ENCODE data around the gene SLC10A6.

SLC10A6 gene

DNA sequence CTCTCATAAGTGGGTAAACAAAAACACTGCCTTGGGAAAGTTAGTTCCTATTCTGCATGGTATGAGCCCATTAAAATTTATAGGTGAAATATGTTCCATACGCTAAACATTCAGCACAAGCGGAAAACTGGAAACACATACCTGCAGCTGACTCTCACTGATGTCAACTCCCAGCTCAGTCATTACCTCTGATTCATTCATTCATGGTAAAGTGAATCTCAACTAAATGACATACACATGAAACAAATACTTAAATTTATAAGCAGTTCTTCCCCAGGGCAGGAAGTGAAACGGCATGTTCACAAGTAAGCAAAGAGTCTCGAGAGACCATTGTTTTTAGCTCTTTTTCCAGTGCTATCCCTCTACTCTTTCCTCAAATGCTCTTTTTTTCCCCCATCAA lies 1.6 kb downstream of the SLC10A6 start:
- no peak for DNase-seq

DNA sequence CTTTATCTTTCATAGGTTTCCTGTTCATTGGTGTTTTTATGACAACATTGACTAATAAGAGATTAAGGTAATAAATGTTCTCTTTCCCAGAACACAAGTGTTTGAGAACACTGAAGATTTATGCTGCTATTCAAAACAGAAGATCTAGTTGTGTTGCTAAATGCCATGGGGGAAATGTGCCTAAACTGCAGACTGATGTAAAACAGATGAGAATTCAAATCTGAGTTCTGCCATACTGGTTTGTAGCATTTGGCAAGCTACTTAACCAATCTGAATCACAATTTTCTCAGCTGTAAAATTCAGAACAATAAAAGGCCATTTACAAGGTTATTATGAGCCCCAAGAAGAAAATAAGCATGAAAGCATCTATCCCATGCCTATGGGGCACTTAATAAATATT lies 2.3 kb downstream of the SLC10A6 start:
- DNase-seq: no peak

DNA sequence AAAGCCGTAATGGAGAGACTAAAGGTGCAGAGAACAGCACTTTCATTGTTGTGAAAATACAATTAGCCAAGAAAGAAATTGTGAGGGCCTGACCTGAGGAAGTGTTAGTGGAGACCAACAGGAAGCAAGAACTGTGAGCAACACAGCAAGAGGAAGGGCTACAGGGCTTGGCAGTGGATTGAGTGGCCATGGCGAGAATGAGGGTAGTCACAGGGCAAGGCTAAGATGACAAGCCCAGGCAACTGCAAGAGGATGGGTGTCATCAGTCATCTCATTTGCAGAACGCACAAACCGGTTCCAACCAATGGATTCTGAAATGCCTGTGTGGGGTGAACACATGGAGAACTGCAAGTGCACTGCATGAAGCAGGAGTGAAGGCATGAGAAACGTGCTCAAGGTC lies 3.6 kb downstream of the SLC10A6 start:
- no peak for DNase-seq

DNA sequence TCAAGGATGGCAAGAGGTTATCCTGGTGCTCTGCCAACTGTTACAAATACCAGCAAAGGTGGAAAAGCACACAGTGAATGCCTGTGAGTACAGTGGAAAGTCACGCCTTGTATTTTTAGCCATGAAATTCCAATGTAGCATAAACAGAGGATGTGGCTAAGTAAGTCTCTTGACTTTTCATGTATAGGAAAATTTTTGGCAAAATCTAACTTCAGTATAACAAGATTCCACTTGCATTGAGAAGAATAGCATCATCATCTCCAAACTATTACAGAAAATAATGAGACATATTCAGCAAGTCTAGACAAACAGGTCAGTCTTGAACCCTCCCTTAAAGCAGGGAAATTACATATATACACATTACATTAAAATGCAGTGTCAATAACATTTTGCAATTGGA lies 7.9 kb downstream of the SLC10A6 start:
- no peak for DNase-seq

DNA sequence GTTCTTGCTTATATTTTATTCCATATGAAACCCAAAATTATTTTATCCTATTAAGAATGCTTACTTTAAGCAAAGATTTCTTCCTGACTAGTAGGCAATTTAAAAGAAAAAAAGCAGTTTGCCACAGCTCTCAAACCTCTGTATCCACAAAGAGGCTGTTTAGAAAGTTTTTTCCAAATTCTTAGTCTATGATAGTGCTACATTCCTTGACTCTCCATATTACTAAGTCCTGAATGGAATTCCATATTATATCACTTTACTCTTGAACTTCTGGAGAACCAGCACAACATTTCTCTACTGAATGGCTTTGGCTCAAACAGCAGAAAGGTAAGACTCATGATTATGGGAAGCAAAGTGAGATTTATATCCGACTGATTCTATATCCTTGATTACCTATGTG lies 8.3 kb downstream of the SLC10A6 start:
- no peak for DNase-seq

DNA sequence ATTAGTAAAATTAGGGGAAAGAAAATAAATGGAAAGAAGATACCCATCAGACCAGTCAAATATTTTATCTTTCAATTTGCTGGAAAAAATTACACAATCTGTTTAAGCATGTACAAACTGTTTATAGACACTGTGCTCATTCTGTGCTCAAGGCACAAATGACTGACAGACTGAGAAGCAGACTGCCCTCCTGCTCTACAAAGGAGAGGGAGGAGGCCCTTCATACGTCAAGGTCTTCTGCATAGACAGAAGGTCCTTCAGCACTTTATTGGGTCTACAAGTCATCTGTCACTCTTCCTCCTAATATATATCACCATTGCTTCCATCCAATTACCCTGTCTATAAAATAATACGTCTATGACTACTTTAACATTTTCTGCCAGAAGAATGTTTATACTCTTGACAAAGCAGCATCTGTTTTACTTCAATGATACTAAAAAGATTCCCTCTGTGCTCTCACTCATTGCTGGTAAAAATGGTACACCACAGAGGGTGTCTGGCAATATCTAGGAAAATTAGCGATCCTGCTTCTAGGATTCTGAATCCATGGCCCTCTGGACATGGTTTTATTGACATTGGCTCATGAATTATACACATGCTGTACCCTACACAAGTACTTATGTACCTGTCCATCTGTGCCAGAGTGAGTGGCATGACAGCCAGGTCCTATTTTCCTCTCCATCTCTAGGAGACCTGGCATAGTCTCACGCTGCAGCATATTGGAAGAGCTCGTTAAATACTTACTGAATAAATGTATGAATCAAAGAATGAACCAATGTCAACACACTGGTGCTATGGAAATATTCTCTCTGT lies 11.3 kb downstream of the SLC10A6 start:
- no peak for DNase-seq

DNA sequence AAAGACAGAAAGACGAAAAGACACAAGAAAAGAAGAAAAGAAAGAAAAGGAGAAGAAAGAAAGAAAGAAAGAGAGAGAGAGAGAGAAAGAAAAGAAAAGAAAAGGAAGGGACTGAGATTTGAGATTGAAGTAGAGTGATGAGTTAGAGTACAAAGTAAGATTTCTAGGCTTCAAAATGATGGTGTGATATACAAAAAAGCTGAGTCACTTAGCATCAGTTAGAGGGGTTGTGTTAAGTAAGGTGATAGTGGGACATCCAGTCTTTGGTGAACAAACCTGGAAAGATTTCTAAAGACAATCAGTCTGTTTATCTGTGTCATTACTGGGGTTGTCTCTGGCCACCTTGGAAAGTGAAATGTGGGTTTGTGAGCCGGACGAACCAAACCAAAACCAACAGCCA lies 13.5 kb downstream of the SLC10A6 start:
- no peak for DNase-seq

DNA sequence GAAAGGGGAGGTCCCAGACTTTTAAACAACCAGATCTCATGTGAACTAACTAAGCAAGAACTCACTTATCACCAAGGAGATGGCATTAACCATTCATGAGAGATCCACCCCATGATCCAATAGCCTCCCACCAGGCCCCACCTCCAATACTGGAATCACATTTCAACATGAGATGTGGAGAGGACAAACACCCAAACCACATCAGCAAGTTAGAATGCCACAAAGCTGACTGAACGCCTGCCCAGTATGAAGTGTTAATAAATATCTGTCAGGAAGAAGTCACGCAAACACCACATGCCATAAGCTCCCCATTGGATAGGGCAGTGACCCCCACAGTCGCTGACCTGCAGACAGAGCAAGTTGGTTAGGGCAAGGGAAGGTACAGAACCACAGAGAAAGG lies 14.3 kb downstream of the SLC10A6 start:
- DNase-seq: no peak

DNA sequence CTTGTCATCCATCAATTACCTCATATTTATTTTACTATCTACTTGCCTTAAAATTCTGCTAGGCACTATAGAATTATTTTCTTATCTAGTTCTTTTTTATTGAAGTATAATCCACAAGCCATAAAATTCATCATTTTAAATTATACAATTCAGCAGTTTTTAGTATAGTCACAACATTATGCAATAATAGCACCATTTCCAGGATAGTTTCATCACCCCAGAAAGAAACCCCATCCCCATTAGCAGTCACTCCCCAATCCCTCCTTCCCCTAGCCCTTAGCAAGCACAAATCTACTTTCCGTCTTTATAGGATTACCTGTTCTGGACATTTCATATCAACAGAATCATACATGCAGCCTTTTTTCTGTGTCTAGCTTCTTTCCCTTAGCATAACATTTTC lies 15.6 kb downstream of the SLC10A6 start:
- DNase-seq: no peak

DNA sequence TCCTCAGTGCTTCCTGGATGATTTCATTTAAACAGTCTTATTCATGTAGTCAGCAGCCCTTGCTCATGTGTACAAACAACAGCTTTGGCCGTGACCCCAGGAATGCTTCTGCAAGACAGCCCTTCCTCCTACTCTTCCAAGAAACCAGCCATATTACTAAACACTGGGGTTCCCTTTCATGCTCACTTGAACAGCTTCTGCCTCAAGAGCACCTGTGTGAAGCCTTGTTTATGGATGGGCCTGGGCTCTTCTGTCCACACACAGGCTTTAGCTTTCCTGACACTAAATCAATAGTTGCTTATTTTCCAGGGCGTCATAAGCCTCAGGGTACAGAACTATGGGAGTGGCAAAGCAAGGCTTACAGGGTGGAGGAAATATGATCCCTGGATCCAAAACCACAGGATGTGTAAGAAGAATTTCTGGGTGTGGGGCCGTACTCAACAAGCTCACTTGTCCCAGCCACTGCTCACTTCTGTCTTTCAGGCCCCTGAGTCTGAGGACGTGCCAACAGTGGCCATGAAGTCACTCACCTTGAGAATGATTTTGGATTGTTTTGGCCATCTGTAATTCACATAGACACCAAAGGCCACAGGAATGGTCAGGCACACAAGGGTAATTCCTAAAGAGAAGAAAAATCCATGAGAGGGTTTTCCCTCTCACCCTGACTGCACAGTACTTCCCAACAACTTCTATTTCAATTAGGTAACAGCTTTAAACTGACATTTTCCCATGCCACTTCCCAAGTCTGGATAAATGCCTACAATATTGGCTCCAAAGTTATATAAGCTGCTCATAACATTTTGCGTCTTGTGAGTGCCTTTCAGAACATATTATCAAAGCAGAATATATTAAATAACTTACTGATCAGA lies 17.7 kb downstream of the SLC10A6 start:
- DNase-seq: no peak

DNA sequence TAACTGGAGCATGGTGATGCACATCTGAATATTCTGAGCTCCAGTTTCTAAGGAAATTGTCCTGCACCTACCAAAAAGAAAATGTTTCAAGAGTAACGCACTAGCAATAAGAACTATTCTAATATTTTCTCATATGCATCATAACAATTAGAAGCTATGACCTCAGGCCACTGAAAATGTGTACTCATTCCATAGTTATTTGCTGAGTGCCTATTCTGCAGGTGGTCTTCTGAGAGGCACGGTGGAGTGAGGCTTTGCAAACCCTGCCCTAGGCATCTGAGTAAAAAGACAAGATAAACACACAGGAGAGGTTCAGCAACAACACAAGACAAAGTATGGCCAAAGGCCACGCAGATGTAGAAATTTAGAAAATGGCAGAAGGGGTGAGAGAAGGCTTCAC lies 23.7 kb downstream of the SLC10A6 start:
- DNase-seq: no peak

DNA sequence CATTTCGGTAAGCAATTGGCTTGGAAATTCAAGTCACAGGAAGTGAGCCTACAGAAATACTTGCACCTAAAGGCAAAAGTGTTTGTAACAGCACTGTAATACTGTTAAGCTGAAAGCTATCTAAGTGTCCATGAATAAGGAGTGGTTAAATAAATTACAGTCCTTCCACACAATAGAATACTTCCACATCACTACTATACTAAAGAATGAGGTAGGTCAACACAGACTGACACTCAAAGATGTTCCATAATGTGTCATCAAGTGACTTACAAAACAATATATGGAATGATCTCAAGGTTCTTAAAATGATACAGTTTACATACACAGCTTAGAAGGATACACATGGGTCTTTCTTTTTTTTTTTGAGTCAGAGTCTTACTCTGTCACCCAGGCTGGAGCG lies 27.0 kb downstream of the SLC10A6 start:
- no peak for DNase-seq

DNA sequence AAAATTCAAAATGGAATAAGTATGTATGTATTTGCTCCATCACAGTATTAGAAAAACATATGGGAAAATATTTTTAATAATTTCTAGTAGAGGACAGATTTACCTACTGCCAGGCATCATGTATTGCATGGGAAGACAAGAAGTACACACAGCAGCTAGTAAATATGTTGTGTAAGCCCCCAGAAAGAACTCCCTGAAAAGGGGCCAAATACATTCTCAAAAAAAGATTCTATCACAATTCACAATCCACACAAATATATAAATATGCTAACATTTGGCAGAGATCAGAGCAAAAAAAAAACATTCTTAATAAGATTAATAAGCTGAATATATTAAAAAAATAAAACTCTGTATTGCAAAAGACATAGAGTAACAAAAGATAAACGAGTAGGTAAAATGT lies 28.0 kb downstream of the SLC10A6 start:
- no peak for DNase-seq

DNA sequence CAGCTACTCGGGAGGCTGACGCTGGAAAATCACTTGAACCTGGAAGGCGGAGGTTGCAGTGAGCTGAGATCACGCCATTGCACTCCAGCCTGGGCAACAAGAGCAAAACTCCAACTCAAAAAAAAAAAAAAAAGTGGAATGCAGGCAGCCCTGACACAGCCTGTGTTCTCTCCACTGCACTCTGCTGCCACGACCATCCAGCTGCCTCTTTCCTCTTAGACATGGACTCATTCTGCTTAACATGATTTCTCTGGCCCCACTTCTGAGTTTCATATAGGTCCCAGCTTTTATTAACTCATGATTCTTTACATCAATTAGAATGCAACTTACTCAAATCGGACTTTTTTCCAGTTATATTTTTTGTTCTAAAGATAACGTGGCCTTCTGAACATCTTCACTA lies 29.6 kb downstream of the SLC10A6 start:
- DNase-seq: no peak

DNA sequence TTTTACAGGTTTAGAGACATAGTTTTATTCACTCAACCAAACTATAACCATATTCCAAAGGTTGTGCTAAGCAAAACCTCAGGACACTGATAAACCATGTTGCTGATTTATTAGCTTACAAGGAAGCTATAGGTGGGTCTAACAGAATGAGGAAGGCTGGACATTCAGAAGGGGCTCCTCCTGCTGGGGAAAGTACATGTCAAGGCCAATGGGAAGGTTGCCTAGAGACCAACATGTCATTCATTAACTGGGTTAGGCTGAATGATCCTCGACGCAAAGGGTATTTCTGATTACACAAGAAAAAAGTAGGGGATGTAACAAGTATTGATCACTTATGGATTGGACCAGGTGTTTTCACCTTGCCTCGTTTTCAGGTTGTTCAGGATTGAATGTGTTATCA lies 30.3 kb downstream of the SLC10A6 start:
- no peak for DNase-seq

DNA sequence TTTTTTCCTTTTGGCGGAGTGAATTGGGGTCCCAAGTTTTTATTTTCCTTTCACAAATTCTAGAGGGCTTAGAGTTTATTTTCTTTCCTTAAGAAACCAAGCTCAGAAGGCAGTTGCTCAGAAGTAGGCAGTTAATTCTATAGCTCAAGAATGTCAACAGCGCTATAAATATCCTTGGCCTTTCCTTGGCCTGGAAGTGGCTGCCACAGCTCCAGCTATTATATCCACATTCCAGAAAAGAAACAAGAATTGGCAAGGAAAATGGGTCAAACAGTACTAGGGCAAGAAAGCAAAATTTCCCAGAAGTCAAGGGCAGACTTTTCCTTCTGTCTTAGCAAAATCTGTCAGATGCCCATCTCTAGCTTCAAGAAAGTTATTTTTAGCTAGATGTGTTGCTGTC lies 31.0 kb downstream of the SLC10A6 start:
- DNase-seq: no peak

DNA sequence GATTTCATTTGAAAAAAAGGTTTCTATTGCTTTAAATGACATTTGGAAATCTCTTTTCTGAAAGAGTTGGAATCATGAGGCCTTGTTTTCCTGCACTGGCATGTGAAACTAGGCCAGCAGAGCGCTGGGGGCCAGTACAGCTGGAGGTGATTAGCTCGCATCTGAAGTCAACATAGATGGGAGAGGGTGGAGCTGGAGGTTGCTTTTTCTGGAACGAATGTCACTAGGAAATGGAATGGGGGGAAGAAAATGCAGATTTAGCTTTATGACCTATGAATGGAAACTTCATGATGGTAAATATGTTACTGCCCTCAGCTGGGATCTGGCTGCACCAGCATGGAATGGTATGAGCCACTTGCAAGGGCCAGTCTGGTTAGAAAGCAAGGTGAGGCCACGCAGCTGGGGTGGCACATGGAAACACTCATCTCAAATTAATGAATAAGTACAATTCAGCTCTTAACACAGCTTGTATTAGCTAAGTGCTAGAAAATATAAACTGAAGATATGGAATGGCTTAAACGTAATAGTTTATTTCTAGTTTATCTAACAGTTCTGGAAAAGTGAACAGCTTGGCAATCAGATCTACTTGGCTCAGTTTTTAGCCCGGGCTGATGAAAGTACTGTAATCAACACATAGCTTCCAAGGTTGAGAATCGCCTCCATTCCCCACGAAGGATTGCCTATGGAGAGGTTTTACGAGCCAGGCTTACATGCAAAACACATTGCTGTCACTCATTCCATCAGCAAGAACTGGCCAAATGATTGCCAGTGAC lies 32.5 kb downstream of the SLC10A6 start:
- no peak for DNase-seq

DNA sequence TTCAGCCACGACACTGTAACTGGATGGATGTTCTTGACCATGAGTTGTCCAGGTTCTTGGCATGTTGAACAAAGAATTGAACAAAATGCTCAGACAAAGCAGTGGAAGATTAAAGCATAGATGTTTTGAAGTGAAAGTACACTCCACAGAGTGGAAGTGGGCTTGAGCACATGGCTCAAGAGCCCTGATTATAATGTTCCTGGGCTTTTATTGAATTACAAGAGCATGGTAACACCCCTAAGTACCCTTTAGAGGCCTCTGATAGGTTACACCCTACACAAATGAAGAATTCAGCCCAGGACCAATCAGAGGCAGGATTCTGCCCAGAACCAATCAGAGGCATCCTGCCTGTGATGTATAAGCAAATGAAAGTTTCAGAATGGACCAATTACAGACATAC lies 33.5 kb downstream of the SLC10A6 start:
- no peak for DNase-seq

DNA sequence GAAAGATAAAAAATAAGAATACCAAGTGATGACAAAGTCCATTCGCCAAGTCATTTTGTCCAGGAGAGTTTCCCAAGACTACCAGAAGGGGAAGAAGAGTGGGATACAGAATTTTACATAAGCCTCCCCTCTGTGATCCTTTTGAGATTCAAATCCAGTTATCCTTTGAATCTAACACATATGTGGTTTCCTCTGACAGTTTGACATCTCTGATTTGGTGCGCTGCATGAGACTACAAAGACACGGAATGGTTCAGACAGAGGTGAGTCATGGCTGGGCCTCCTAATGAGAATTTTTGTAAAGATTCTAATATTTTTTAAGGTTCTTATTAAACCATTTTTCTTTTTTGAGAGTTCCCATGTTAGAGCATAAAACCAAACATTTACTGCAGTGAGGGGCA lies 38.3 kb downstream of the SLC10A6 start:
- DNase-seq: no peak

DNA sequence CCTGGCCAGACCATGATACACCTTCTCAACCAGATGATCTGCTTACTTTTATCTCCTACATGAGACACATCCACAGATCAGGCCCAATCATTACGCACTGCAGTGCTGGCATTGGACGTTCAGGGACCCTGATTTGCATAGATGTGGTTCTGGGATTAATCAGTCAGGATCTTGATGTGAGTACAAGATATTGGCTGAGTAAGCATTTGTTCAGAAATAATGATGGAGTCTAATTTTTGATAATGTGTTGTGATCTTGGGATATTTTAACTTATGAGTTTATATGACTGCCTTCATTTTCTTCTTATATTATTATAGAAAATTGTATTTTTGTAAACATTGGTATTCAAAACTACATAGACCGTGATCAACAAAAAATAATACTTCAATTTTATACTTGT lies 39.4 kb downstream of the SLC10A6 start:
- DNase-seq: no peak

DNA sequence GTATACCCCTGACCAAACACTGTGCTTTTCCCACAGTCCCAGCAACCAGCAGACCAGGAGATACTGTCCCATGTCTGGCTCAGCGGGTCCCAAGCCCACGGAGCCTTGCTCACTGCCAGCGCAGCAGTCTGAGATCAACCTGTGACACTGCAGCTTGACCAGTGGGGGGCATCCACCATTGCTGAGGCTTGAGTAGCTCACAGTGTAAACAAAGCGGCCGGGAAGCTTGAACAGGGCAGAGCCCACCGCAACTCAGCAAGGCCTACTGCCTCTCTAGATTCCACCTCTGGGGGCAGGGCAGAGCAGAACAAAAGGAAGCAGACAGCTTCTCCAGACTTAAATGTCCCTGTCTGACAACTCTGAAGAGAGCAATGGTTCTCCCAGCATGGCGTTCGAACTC lies 58.1 kb downstream of the SLC10A6 start:
- DNase-seq: no peak

DNA sequence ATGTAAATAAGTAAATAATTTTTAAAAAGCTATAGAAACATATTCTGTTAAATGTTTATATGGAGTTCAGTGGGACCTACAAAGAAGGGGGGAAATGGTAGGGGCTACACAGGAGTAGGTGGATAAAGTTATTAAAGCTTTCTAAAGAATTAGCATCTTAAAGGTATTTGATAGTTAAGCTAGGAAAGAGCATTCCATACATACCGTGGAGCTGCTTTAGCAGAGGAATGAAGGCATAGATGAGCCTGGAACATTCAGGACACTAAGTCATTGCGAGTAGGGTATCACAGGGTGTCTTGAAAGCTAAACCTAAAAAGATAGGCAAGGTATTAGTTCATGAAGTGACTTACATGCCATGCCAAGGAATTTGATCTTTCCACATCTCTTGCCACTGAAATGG lies 60.4 kb downstream of the SLC10A6 start:
- DNase-seq: no peak

DNA sequence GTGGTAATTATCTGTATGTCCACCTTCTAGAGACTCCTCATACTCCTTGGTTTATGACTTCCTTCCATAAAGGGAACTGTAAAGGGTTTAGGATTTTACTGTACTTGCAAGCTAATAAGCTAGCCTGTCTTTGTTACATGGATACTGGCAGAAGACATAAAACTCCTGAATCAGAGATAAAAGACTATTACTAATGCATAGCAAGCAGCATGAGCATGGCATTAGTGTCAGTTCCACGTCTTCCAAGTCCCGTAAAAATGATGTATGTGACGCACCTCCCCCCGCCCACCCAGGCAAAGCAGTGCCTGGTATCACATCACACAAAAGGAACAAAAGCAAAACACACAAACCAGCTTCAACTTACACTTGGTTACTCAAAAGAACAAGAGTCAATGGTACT lies 71.0 kb downstream of the SLC10A6 start:
- DNase-seq: no peak

DNA sequence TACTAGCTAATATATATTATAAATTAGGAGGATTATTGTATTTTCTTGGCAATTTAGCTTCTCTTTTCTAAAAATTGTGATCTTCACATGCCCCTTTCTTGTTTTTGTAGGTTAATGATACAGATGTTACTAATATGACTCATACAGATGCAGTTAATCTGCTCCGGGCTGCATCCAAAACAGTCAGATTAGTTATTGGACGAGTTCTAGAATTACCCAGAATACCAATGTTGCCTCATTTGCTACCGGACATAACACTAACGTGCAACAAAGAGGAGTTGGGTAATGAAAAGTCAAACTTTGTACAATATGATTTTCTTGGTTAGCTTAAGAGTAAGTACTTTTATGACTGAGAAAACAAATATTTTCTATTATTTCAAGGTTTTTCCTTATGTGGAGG lies 74.1 kb downstream of the SLC10A6 start:
- no peak for DNase-seq
